GM20000 (cell line): ENCODE data around the gene TP53AIP1.

Experiments
- DNase-seq: peaks from one replicate; pipeline ENCODE4 v3.0.0; 2012; ENCODE audit warnings: low spot score
- CTCF ChIP-seq: IDR thresholded peaks from 2 replicates; pipeline ENCODE4 v1.5.1; 2012; ENCODE audit warnings: mild to moderate bottlenecking, control low read depth; ENCODE audit errors: extremely low read depth, missing control alignments

The TP53AIP1 gene

GRCh38 chr11:128900468-128900867 is 42.2 kb downstream of the TP53AIP1 start:
- TF ChIP-seq CTCF: no peak
- no peak for DNase-seq

GRCh38 chr11:128898580-128899344 is 43.9 kb downstream of the TP53AIP1 start:
- no peak for TF ChIP-seq CTCF

GRCh38 chr11:128897826-128898225 is 44.8 kb downstream of the TP53AIP1 start:
- no peak for DNase-seq
- TF ChIP-seq CTCF: no peak

More at GRCh38 chr11:128898580-128899344, 43.9 kb downstream of the TP53AIP1 start:
- DNase-seq: no peak

- DNase-seq: no peak
- no peak for TF ChIP-seq CTCF
These were observed 46.3 kb downstream of the TP53AIP1 start for GRCh38 chr11:128896356-128896755.

GRCh38 chr11:128895526-128895925 is 47.1 kb downstream of the TP53AIP1 start:
- no peak for DNase-seq
- no peak for TF ChIP-seq CTCF

GRCh38 chr11:128894685-128895084 is 48.0 kb downstream of the TP53AIP1 start:
- TF ChIP-seq CTCF: no peak
- DNase-seq: no peak

- DNase-seq: no peak
- TF ChIP-seq CTCF: no peak
These were observed 48.4 kb downstream of the TP53AIP1 start for GRCh38 chr11:128894286-128894681.
